Femur (tissue), 1 donor: ENCODE measurements around the gene MTFR2.
A peak's percentile ranks its signal among the peaks of the same experiment; 100 is the strongest.

Experiments used
- DNase-seq: peaks from one replicate; pipeline ENCODE4 v3.0.0-alpha.2; 2017

The MTFR2 gene

GRCh38 chr6:136249811-136250685 is at the start of gene MTFR2:
MTFR2 (minus strand) TSS chr6:136250311; CDS start chr6:136249099, 1,212 bp downstream.
- DNase-seq = peak; percentile 98

GRCh38 chr6:136294621-136295020 is 44.5 kb upstream of the MTFR2 start:
- no peak for DNase-seq

- DNase-seq = peak; percentile 93
These were observed 40.4 kb upstream of the MTFR2 start for GRCh38 chr6:136290410-136291010.

GRCh38 chr6:136289579-136290409 is 39.7 kb upstream of the MTFR2 start, which contains the start of gene BCLAF1:
BCLAF1 (minus strand) TSS chr6:136289846; CDS start chr6:136279866, 9,980 bp downstream.
- DNase-seq = peak; percentile 100

- peak; percentile 96 for DNase-seq
These were observed 39.1 kb upstream of the MTFR2 start for GRCh38 chr6:136289327-136289578.

GRCh38 chr6:136288566-136289326 is 38.6 kb upstream of the MTFR2 start:
- DNase-seq = peak; percentile 89

- no peak for DNase-seq
These were observed 34.8 kb upstream of the MTFR2 start for GRCh38 chr6:136284909-136285308.

- DNase-seq = no peak
These were observed 32.8 kb upstream of the MTFR2 start for GRCh38 chr6:136282906-136283305.

GRCh38 chr6:136280032-136280609 is 30.0 kb upstream of the MTFR2 start:
- no peak for DNase-seq

GRCh38 chr6:136274062-136274461 is 24.0 kb upstream of the MTFR2 start:
- no peak for DNase-seq

- no peak for DNase-seq
These were observed 15.0 kb upstream of the MTFR2 start for GRCh38 chr6:136265101-136265500.

GRCh38 chr6:136262940-136263339 is 12.8 kb upstream of the MTFR2 start:
- no peak for DNase-seq

GRCh38 chr6:136254851-136255466 is 4.8 kb upstream of the MTFR2 start:
- no peak for DNase-seq

- DNase-seq = no peak
These were observed 3.6 kb upstream of the MTFR2 start for GRCh38 chr6:136253734-136254133.

- DNase-seq = no peak
These were observed 2.3 kb upstream of the MTFR2 start for GRCh38 chr6:136252441-136252840.

- DNase-seq = no peak
These were observed 1.3 kb upstream of the MTFR2 start for GRCh38 chr6:136251394-136251793.

GRCh38 chr6:136250686-136251008 is 536 bp upstream of the MTFR2 start:
- DNase-seq = no peak

- DNase-seq = no peak
These were observed 775 bp downstream of the MTFR2 start for GRCh38 chr6:136249336-136249735.

- DNase-seq = no peak
These were observed 6.0 kb downstream of the MTFR2 start for GRCh38 chr6:136244061-136244616.

GRCh38 chr6:136236466-136237293 is 13.4 kb downstream of the MTFR2 start:
- no peak for DNase-seq

GRCh38 chr6:136235233-136235564 is 14.9 kb downstream of the MTFR2 start:
- DNase-seq = no peak
